Vagina (tissue), 2 donors: Measurements from ENCODE around the gene MTUS2. TPM values are rescaled to one million over a fixed set of nuclear protein-coding genes. Genes with fewer than 3 reads are reported as not detected.

Experiments
- DNase-seq, 2 donors: peaks; one replicate each; pipeline ENCODE4 v3.0.0-alpha.2; 2017; ENCODE audit errors: extremely low spot score in 2 of 2
- H3K27ac ChIP-seq: fragments of 200-600 bp; sonication (generic); one replicate; pipeline ENCODE4 v1.5.1; 2019
- H3K27me3 ChIP-seq: fragments of 200-600 bp; sonication (generic); one replicate; pipeline ENCODE4 v1.5.1; 2019
- H3K36me3 ChIP-seq, 2 donors: fragments of 200-600 bp; sonication (generic); one replicate each; pipeline ENCODE4 v1.5.1; 2017 to 2019
- H3K4me1 ChIP-seq: fragments of 200-600 bp; sonication (generic); one replicate; pipeline ENCODE4 v1.5.1; 2019
- H3K4me3 ChIP-seq, 2 donors: fragments of 200-600 bp; sonication (generic); 1 replicate in 1 of 2; 2 replicates in 1 of 2; pipeline ENCODE4 v1.5.1; 2016 to 2019
- H3K9me3 ChIP-seq: fragments of 200-600 bp; sonication (generic); one replicate; pipeline ENCODE4 v1.5.1; 2019
- POLR2A ChIP-seq, 2 donors: fragments of 450-650 bp; IDR thresholded peaks; one replicate each; pipeline ENCODE4 v1.6.1; 2017; ENCODE audit warnings: antibody characterized with exemption in 2 of 2, mild to moderate bottlenecking in 2 of 2, moderate library complexity in 2 of 2
- POLR2AphosphoS5 ChIP-seq, 2 donors: sonication (generic); formaldehyde crosslinking; IDR thresholded peaks; one replicate each; pipeline ENCODE4 v1.9.0; 2017; ENCODE audit warnings: antibody characterized with exemption in 2 of 2, mild to moderate bottlenecking in 2 of 2, low read depth in 1 of 2; ENCODE audit not compliant: insufficient read depth in 1 of 2
- intact Hi-C: fragments of 100-400 bp; cut with DNase I; formaldehyde crosslinking; loops from one replicate; pipeline ENCODE4 v1.15.1; 2023
- total RNA-seq: library from RNA; depleted of rRNA; stranded (reverse); fragments of >200 nt; gene quantifications from one replicate; pipeline ENCODE4 v1.2.3, GENCODE V29; 2016
- TF ChIP-seq, protein P1 (sequence below), 3 experiments: fragments of 450-650 bp in 2 of 3; fragments of 200-600 bp in 1 of 3; sonication (generic) in 1 of 3; IDR thresholded peaks; one replicate each; pipeline ENCODE4 v1.5.1; 2017 to 2019; ENCODE audit warnings: antibody characterized with exemption in 3 of 3, mild to moderate bottlenecking in 2 of 3, moderate library complexity in 2 of 3

Gene MTUS2
- total RNA-seq, 1 donor from 2014 or later = 0.74 TPM

DNA sequence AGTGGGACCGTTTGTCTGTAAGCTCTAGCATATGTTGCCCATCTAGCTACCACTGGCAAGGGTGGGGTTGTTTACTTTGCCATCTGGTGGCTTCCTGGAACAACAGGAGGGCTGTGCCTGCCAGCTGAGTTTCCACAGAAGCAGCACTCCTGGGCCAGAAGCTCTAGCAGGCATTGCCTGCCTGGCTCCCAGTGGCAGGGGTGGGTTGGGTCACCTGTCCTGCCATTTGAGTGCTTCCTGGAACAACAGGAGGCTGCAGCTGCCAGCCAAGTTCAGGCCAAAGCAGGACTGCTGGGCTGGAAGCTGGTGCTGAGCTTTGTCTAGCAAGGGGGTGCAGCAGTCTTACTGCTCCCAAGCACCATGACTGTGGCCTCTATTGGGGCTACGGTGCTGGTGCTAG, 239.7 kb downstream of the MTUS2 start:
- intact Hi-C loops = no loop called here
- H3K27me3 ChIP-seq = no peaks in the 10 kb centered on the region
- no peaks in the 10 kb centered on the region for H3K4me1 ChIP-seq
- TF ChIP-seq POLR2A (IDR thresholded peaks at IDR 0.05) (no peak), POLR2AphosphoS5 (IDR thresholded peaks at IDR 0.05; ENCODE audit: insufficient read depth in 1 of 2, low read depth in 1 of 2) (no peak)
- TF ChIP-seq, protein P1, sequence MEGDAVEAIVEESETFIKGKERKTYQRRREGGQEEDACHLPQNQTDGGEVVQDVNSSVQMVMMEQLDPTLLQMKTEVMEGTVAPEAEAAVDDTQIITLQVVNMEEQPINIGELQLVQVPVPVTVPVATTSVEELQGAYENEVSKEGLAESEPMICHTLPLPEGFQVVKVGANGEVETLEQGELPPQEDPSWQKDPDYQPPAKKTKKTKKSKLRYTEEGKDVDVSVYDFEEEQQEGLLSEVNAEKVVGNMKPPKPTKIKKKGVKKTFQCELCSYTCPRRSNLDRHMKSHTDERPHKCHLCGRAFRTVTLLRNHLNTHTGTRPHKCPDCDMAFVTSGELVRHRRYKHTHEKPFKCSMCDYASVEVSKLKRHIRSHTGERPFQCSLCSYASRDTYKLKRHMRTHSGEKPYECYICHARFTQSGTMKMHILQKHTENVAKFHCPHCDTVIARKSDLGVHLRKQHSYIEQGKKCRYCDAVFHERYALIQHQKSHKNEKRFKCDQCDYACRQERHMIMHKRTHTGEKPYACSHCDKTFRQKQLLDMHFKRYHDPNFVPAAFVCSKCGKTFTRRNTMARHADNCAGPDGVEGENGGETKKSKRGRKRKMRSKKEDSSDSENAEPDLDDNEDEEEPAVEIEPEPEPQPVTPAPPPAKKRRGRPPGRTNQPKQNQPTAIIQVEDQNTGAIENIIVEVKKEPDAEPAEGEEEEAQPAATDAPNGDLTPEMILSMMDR (IDR thresholded peaks at IDR 0.05) = no peak
- no peak overlapping the region for H3K4me3 ChIP-seq
- no peaks in the 10 kb centered on the region for H3K36me3 ChIP-seq
- DNase-seq = no peak
- H3K27ac ChIP-seq = no peak overlapping the region
- no peaks in the 10 kb centered on the region for H3K9me3 ChIP-seq

GRCh38 chr13:29065142-29065541, 245.0 kb downstream of the MTUS2 start:
- no peak for TF ChIP-seq POLR2A (IDR thresholded peaks at IDR 0.05)
- TF ChIP-seq, protein P1 (IDR thresholded peaks at IDR 0.05) = no peak
- DNase-seq = no peak
- intact Hi-C loops = no loop called here
- no peaks in the 10 kb centered on the region for H3K4me1 ChIP-seq
- H3K4me3 ChIP-seq = no peak overlapping the region
- H3K27ac ChIP-seq = no peak overlapping the region
- no peaks in the 10 kb centered on the region for H3K9me3 ChIP-seq
- no peaks in the 10 kb centered on the region for H3K36me3 ChIP-seq
- no peaks in the 10 kb centered on the region for H3K27me3 ChIP-seq

DNA sequence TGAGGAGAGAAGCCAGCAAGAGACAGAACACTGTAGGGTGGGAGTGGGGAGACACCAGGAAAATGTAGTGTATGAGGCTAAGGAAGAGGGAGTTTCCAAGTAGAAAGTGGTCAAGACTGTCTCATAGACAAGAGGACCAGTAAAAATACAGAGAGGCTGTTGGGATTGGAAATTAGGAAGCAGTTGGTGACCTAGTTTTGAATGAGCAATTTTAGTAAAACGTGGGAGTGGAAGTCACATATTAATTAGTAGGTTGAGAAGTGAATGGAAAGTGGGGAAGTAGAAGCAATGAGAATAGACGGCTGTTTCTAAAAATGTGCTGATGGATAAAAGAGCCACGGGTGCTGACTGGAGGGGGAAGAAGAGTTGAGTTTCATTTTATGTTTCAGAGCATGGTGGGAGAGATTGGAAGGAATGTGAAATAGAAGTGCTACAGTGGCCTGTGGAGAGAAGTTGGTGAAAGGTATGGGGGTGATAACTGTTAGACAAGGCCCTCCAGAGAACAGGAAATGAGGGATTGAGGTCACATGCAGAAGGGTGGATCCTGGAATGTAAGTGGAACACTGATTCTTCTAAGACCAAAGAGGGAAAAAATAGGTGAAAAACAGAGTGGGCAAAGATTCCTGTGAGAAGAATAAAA, 247.3 kb downstream of the MTUS2 start:
- H3K27ac ChIP-seq = no peak overlapping the region
- H3K9me3 ChIP-seq = no peaks in the 10 kb centered on the region
- H3K36me3 ChIP-seq = no peaks in the 10 kb centered on the region
- DNase-seq = no peak
- no peaks in the 10 kb centered on the region for H3K27me3 ChIP-seq
- H3K4me1 ChIP-seq = no peaks in the 10 kb centered on the region
- intact Hi-C loops = no loop called here
- H3K4me3 ChIP-seq = no peak overlapping the region
- TF ChIP-seq, protein P1 (IDR thresholded peaks at IDR 0.05) = no peak
- TF ChIP-seq POLR2A (IDR thresholded peaks at IDR 0.05) (no peak), POLR2AphosphoS5 (IDR thresholded peaks at IDR 0.05; ENCODE audit: insufficient read depth in 1 of 2, low read depth in 1 of 2) (no peak)

DNA sequence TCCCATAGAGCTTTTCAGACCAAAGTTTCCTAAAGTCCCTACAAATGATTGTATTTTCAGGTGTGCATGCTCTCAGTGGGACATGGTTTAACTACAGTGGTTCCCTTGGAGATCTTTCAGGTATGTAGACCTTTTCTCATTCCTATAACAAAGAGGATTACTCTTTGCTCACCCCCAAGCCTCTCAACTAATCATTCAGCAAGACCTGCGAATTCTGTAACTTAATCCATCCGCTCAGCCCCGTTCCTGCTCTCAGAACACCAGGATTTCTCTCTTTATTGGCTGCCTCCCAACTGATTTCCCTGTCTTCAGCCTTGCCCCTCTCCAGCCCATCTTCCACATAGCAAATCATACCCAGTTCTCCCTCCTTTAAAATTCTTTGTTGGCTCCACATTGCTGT, 253.6 kb downstream of the MTUS2 start:
- TF ChIP-seq, protein P1 (IDR thresholded peaks at IDR 0.05) = no peak
- TF ChIP-seq POLR2A (IDR thresholded peaks at IDR 0.05) (no peak), POLR2AphosphoS5 (IDR thresholded peaks at IDR 0.05; ENCODE audit: insufficient read depth in 1 of 2, low read depth in 1 of 2) (no peak)
- Histone ChIP-seq H3K36me3 (no peaks in the 10 kb centered on the region), H3K4me1 (no peaks in the 10 kb centered on the region), H3K27me3 (no peaks in the 10 kb centered on the region), H3K9me3 (no peaks in the 10 kb centered on the region), H3K27ac (no peak overlapping the region), H3K4me3 (no peak overlapping the region)
- intact Hi-C loops = no loop called here
- DNase-seq = no peak

DNA sequence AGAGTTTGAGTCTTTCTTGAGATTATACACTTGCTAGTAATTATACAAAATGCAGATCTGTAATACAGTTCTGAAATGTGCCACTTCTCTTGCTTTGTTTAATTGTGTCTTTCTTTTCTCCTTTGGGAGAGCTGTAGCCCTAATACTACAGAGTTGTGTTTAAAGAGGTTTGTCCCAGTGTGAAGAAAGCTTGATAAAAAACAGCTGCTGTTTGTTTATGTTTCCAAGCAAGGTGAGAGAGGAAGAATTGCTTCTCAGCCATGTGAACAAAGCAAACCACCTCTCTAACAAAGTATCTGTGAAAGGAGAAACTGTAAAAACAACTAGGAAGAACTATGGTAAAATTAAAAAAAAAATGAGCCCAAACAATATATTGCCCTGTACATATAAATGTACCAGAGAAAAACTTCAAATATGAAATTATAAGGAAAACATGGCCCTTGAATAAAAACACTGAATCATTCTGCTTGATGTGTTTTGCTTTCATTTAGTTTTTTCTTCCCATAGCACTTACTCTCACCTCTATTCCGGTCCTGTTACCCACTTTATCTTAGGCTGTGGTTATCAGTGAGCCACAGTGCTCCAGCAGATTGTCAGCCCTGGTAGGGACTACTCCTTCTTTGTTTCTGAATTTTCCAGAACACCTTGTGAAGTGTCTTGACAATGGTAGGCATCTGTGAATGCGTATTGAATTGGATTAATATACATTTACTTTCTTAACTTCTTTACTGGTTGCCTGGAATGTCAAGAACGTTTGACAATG, 257.1 kb downstream of the MTUS2 start:
- Histone ChIP-seq H3K27ac (no peak overlapping the region), H3K4me1 (no peaks in the 10 kb centered on the region), H3K9me3 (no peaks in the 10 kb centered on the region), H3K27me3 (no peaks in the 10 kb centered on the region), H3K4me3 (no peak overlapping the region), H3K36me3 (no peaks in the 10 kb centered on the region)
- no peak for DNase-seq
- TF ChIP-seq, protein P1 (IDR thresholded peaks at IDR 0.05) = no peak
- TF ChIP-seq POLR2AphosphoS5 (IDR thresholded peaks at IDR 0.05; ENCODE audit: insufficient read depth in 1 of 2, low read depth in 1 of 2) (no peak), POLR2A (IDR thresholded peaks at IDR 0.05) (no peak)
- intact Hi-C loops = no loop called here
